K562 (cell line): Measurements from ENCODE around the gene SPATS2L. TPM values are rescaled to one million over a fixed set of nuclear protein-coding genes. Genes with fewer than 3 reads are reported as not detected.

ENCODE experiments used
- ATAC-seq: fragments of 200-7000 bp; cut with Tn5 transposase; 3 replicates; pipeline ENCODE4 v1.9.1; 2020; ENCODE audit warnings: moderate library complexity
- BruUV-seq: library from RNA; stranded (reverse); fragments of 400-500 nt; replicated peaks from 2 replicates; lab custom pipeline; 2021; lab: Mats Ljungman, UMichigan
- CTCF ChIA-PET: fragments of 300-600 bp; formaldehyde crosslinking; extraction: SDS; loops from one replicate; lab custom pipeline; 2021; ENCODE audit warnings: low intra/inter-chr PET ratio; lab: Yijun Ruan, JAX
- POLR2A ChIA-PET: fragments of 300-600, 350-650 bp; sonication (Branson Sonifier 250); formaldehyde crosslinking; extraction: SDS; loops from one replicate; lab custom pipeline; 2021; ENCODE audit warnings: antibody characterized with exemption, inconsistent platforms; lab: Yijun Ruan, JAX
- DNase-seq, 4 experiments: peaks; one replicate each; pipeline versions ENCODE4 v3.0.0 to v3.0.0-alpha.2; 2011 to 2018; ENCODE audit warnings: low spot score in 3 of 4, mixed read lengths in 3 of 4; ENCODE audit errors: extremely low read depth in 1 of 4
- FAIRE-seq: peaks from 2 replicates; lab custom pipeline; 2011; peaks lifted over from hg19 to GRCh38; lab: Jason Lieb, UNC
- H2AFZ ChIP-seq: 2 replicates; pipeline ENCODE4 v1.6.0; 2011; ENCODE audit warnings: low read depth, low read length, control low read depth, inconsistent platforms
- H3K27ac ChIP-seq: fragments of 200-600 bp; 3 replicates; pipeline ENCODE4 v1.8.0; 2011; ENCODE audit warnings: low read depth, mild to moderate bottlenecking, control low read depth, inconsistent platforms, low read length, moderate library complexity, mixed read lengths; ENCODE audit errors: extremely low read depth
- H3K27me3 ChIP-seq, 2 experiments: fragments of 300-600 bp in 1 of 2; 2 replicates in 1 of 2; 3 replicates in 1 of 2; pipeline versions ENCODE4 v1.6.0 to v1.8.0; 2011; ENCODE audit warnings: inconsistent platforms in 2 of 2, low read length in 2 of 2, mild to moderate bottlenecking in 1 of 2, mixed read lengths in 1 of 2, moderate library complexity in 1 of 2; ENCODE audit not compliant: control insufficient read depth in 2 of 2, insufficient read depth in 2 of 2
- H3K36me3 ChIP-seq: fragments of 300-600 bp; 3 replicates; pipeline ENCODE4 v1.8.0; 2011; ENCODE audit warnings: mild to moderate bottlenecking, low read length, inconsistent platforms; ENCODE audit not compliant: control insufficient read depth, insufficient read depth
- H3K4me1 ChIP-seq, 2 experiments: fragments of 200-600 bp in 1 of 2; replicated peaks in 1 of 2; 2 replicates in 1 of 2; 3 replicates in 1 of 2; pipeline versions ENCODE4 v1.5.1 to v1.8.0; 2011; ENCODE audit warnings: inconsistent platforms in 2 of 2, low read length in 2 of 2, mild to moderate bottlenecking in 1 of 2, mixed read lengths in 1 of 2, moderate library complexity in 1 of 2; ENCODE audit not compliant: control insufficient read depth in 2 of 2, insufficient read depth in 2 of 2
- H3K4me2 ChIP-seq: 2 replicates; pipeline ENCODE4 v1.6.1; 2011; ENCODE audit warnings: low read length, control low read depth, inconsistent platforms, mixed read lengths; ENCODE audit not compliant: insufficient read depth
- H3K4me3 ChIP-seq: fragments of 200-600 bp; sonication (generic), shearing (Covaris generic); 2 replicates; pipeline ENCODE4 v1.5.1; 2016; ENCODE audit warnings: control low read depth, inconsistent platforms
- H3K79me2 ChIP-seq: fragments of 200-600 bp; 3 replicates; pipeline ENCODE4 v1.8.0; 2011; ENCODE audit warnings: low read length, inconsistent platforms; ENCODE audit not compliant: control insufficient read depth, insufficient read depth
- H3K9ac ChIP-seq, 2 experiments: 2 replicates each; pipeline versions ENCODE4 v1.6.0 to v1.6.1; 2011; ENCODE audit warnings: low read depth in 2 of 2, low read length in 2 of 2, control low read depth in 1 of 2, inconsistent platforms in 1 of 2, mild to moderate bottlenecking in 1 of 2, mixed read lengths in 1 of 2; ENCODE audit not compliant: insufficient read depth in 1 of 2
- H3K9me1 ChIP-seq: one replicate; pipeline ENCODE4 v1.6.0; 2011; ENCODE audit warnings: inconsistent platforms, mild to moderate bottlenecking, low read length, moderate library complexity; ENCODE audit not compliant: control insufficient read depth, insufficient read depth
- H3K9me3 ChIP-seq: replicated peaks from 2 replicates; pipeline ENCODE4 v1.5.1; 2011; ENCODE audit warnings: low read depth, low read length, inconsistent platforms; ENCODE audit not compliant: control insufficient read depth, insufficient read depth
- H4K20me1 ChIP-seq: replicated peaks from 2 replicates; pipeline ENCODE4 v1.6.1; 2011; ENCODE audit warnings: low read length, inconsistent platforms, mixed read lengths; ENCODE audit not compliant: control insufficient read depth, insufficient read depth
- CBX3 ChIP-seq, 2 experiments: IDR thresholded peaks; 1 replicate in 1 of 2; 2 replicates in 1 of 2; pipeline ENCODE4 v1.6.1; 2012; ENCODE audit warnings: inconsistent platforms in 2 of 2, low read length in 2 of 2, borderline replicate concordance in 1 of 2, control low read depth in 1 of 2
- MEF2A ChIP-seq: IDR thresholded peaks from 2 replicates; pipeline ENCODE4 v1.6.1; 2011; ENCODE audit warnings: low read depth, mild to moderate bottlenecking, low read length, moderate library complexity; ENCODE audit not compliant: control insufficient read depth
- ZFP36 ChIP-seq: fragments of 150-350 bp; IDR thresholded peaks from 2 replicates; pipeline ENCODE4 v1.6.1; 2018; ENCODE audit warnings: low read length, low read depth; ENCODE audit not compliant: partially characterized antibody
- ZNF146 ChIP-seq: IDR thresholded peaks from one replicate; pipeline ENCODE4 v1.6.1; 2018; ENCODE audit warnings: missing compliant biosample characterization; ENCODE audit not compliant: unreplicated experiment
- WGBS: fragments of 100-300 bp; shearing (Covaris generic); methylation state at CpG from one replicate; pipeline ENCODE4 v1.1.6; 2016; ENCODE audit warnings: low coverage, mixed read lengths; ENCODE audit not compliant: insufficient coverage; ENCODE audit errors: missing lambda C conversion rate; 5-methylcytosine and 5-hydroxymethylcytosine counted together
- in situ Hi-C: fragments of 300-500 bp; cut with MboI; formaldehyde crosslinking; loops from 4 replicates; pipeline ENCODE4 v1.15.0; 2018; ENCODE audit warnings: inconsistent platforms, mixed read lengths
- intact Hi-C: fragments of 100-400 bp; cut with micrococcal nuclease; formaldehyde crosslinking; loops from 2 replicates; pipeline ENCODE4 v1.14.2; 2022
- polyA plus RNA-seq, 8 experiments: library from polyadenylated mRNA; depleted of rRNA in 4 of 8; stranded (reverse) in 5 of 8; unstranded in 3 of 8; fragments of >200 nt; fragmentation: Nextera tagmentation in 2 of 8; fragmentation: Illumina TruSeq in 1 of 8; extraction: Ambion mirVana in 2 of 8; extraction: Trizol in 1 of 8; gene quantifications; 2 replicates each; pipeline versions ENCODE4 v1.2.1 to v1.2.3, GENCODE V29; 2011 to 2014; ENCODE audit warnings: inconsistent platforms in 1 of 8, missing spikeins in 1 of 8
- total RNA-seq, 7 experiments: library from RNA; depleted of rRNA in 6 of 7; stranded (reverse); fragments of >200 nt in 6 of 7; fragmentation: Illumina TruSeq in 2 of 7; extraction: Trizol in 2 of 7; gene quantifications; 2 replicates each; pipeline versions ENCODE4 v1.2.1 to v1.2.3, GENCODE V29; 2011 to 2021; ENCODE audit warnings: low replicate concordance in 1 of 7
- TF ChIP-seq, protein P1 (sequence below): sonication (generic); formaldehyde crosslinking; IDR thresholded peaks from 2 replicates; pipeline ENCODE4 v1.9.0; 2022; ENCODE audit warnings: mild to moderate bottlenecking, missing genetic modification reagents

The SPATS2L gene
- total and polyA plus RNA-seq, 9 of the 15 experiments (the other 6 are each of a cell fraction or from before 2014, with no cell fraction given) = 11.3 to 41.5 (median 24.9) TPM

DNA sequence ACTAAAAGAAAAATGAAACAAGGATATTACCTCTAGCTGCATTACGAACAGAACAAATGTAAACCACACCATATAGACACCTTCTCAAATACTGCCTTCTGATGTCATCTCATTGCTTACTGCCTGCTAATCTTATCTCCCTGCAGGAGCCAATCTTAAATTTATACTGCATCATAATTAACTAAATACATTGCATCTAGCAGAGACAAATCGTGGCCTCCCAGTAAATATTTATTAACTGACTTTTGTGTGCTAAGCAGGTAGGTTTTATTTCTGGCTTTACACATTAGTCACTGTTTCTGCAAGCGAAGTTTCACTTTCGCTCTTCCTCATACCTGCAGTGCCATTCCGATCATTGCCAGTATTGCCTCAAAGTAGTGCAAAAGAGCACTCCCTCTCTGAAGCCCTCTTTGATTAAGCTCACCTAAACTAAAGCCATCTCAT, 67.5 kb downstream of the SPATS2L start:
- Histone ChIP-seq H3K27me3 (no peaks in the 10 kb centered on the region), H3K4me1 (peaks cover 2 to 54% of the 10 kb centered on the region in 2 experiments; a peak in 4 of 5 replicates), H3K4me3 (no peak overlapping the region), H3K9ac (no peak overlapping the region), H4K20me1 (no peaks in the 10 kb centered on the region), H3K9me3 (no peaks in the 10 kb centered on the region), H2AFZ (peak overlapping the region; percentile 58; the same call in 1 of the 2 replicates), H3K36me3 (no peaks in the 10 kb centered on the region), H3K9me1 (no peaks in the 10 kb centered on the region), H3K4me2 (peak overlapping the region; percentile 25; the same call in 1 of the 2 replicates), H3K27ac (0 out of 3 replicates have a peak overlapping the region, but pooled peaks have one; percentile 15), H3K79me2 (no peaks in the 10 kb centered on the region; the same call in 2 of the 3 replicates)
- WGBS = 47% methylated on average over 5 of the region's 5 CpGs
- ChIA-PET CTCF (no interaction called here), POLR2A (interaction anchor here (0.7 to 1.2 kb wide), 2 partner anchors 10 to 20 kb away, joined by 3 read pairs; no protein-coding TSS in a partner anchor)
- DNase-seq (no peak), FAIRE-seq (no peak), ATAC-seq (no peak)
- TF ChIP-seq CBX3 (IDR thresholded peaks at IDR 0.05; ENCODE audit: borderline replicate concordance in 1 of 2, low read length in 2 of 2) = no peak
- TF ChIP-seq, protein P1, sequence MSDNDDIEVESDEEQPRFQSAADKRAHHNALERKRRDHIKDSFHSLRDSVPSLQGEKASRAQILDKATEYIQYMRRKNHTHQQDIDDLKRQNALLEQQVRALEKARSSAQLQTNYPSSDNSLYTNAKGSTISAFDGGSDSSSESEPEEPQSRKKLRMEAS = no peak
- no peak for TF ChIP-seq ZNF146 (CRISPR knock-in tag)
- TF ChIP-seq MEF2A = no peak
- TF ChIP-seq ZFP36 = peak; percentile 37
- intact Hi-C loops (loop anchor here (10.0 kb wide), 1 partner anchor 389 kb away; no protein-coding TSS in a partner anchor), in situ Hi-C loops (no loop called here)
- BruUV-seq = no TSS peak
